ENCODE data around the gene SLC25A13. TPM values are rescaled to one million over a fixed set of nuclear protein-coding genes. Genes with fewer than 3 reads are reported as not detected.

The SLC25A13 gene
- total and polyA plus RNA-seq, 9 of the 15 experiments (the other 6 are each of a cell fraction or from before 2014, with no cell fraction given): 21.4 to 80.2 (median 58.7) TPM

DNA sequence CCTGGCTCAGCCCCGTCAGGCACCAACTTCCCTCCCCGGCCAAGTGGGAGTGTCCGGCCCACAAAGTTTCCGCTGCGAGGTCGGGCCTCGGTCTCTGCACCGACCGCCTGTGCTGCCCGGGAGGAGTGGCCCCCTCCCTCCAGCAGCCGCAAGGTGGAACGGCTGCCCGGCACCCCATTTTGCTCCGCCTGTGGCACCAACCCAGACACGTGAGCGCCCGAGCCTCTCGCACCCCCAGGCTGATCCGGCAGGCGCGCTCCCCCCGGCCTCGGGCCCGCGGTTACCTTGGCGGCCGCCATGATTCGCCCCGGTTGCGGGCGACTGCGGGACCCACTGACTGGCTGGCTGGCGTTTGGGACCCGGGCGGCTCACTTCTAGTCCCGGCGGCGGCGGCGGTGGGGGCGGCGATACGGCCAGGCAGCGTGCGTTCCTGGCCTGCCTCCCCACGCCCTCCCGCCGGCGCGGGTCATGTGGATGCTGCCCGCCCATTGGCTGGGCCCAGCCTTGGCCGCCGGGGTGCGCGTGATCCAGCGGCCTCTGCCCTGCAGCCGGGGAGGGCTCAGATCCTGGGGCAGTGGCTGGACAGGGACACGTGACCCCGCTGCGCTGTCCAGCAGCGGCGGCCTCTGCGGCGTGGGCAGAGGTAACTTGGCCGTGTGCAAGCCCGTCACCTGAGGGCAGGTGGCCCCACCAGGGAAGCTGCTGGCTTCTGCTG, at the start of gene SLC25A13 (continued):
- TF ChIP-seq POLR2B (IDR thresholded peaks at IDR 0.05; ENCODE audit: low read depth, partially characterized antibody) (peak; percentile 72), ZNF232 (CRISPR knock-in tag; IDR thresholded peaks at IDR 0.05) (peak; percentile 91), EGR1 (conservative IDR thresholded peaks at IDR 0.05) (peak; percentile 70), MECOM (CRISPR knock-in tag; IDR thresholded peaks at IDR 0.05) (no peak), MCM7 (IDR thresholded peaks at IDR 0.05) (no peak), ARID1B (IDR thresholded peaks at IDR 0.05) (peak; percentile 30; the same call in 1 of the 2 replicates), NCOA6 (IDR thresholded peaks at IDR 0.05) (no peak), ARHGAP35 (IDR thresholded peaks at IDR 0.05; ENCODE audit: partially characterized antibody) (no peak), SMAD1 (IDR thresholded peaks at IDR 0.05; ENCODE audit: low read depth, low read length, partially characterized antibody) (peak; percentile 6), CSDE1 (IDR thresholded peaks at IDR 0.05) (no peak; a peak in 1 of 4 replicates), ZNF79 (CRISPR knock-in tag; IDR thresholded peaks at IDR 0.05; ENCODE audit: low read depth) (no peak)
- TF ChIP-seq, protein P1, sequence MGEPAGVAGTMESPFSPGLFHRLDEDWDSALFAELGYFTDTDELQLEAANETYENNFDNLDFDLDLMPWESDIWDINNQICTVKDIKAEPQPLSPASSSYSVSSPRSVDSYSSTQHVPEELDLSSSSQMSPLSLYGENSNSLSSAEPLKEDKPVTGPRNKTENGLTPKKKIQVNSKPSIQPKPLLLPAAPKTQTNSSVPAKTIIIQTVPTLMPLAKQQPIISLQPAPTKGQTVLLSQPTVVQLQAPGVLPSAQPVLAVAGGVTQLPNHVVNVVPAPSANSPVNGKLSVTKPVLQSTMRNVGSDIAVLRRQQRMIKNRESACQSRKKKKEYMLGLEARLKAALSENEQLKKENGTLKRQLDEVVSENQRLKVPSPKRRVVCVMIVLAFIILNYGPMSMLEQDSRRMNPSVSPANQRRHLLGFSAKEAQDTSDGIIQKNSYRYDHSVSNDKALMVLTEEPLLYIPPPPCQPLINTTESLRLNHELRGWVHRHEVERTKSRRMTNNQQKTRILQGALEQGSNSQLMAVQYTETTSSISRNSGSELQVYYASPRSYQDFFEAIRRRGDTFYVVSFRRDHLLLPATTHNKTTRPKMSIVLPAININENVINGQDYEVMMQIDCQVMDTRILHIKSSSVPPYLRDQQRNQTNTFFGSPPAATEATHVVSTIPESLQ (CRISPR knock-in tag; IDR thresholded peaks at IDR 0.05): peak; percentile 47; the same call in 1 of the 2 replicates
- TF ChIP-seq, protein P2, sequence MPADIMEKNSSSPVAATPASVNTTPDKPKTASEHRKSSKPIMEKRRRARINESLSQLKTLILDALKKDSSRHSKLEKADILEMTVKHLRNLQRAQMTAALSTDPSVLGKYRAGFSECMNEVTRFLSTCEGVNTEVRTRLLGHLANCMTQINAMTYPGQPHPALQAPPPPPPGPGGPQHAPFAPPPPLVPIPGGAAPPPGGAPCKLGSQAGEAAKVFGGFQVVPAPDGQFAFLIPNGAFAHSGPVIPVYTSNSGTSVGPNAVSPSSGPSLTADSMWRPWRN (IDR thresholded peaks at IDR 0.05; ENCODE audit: low read depth): no peak
- TF ChIP-seq, protein P3, sequence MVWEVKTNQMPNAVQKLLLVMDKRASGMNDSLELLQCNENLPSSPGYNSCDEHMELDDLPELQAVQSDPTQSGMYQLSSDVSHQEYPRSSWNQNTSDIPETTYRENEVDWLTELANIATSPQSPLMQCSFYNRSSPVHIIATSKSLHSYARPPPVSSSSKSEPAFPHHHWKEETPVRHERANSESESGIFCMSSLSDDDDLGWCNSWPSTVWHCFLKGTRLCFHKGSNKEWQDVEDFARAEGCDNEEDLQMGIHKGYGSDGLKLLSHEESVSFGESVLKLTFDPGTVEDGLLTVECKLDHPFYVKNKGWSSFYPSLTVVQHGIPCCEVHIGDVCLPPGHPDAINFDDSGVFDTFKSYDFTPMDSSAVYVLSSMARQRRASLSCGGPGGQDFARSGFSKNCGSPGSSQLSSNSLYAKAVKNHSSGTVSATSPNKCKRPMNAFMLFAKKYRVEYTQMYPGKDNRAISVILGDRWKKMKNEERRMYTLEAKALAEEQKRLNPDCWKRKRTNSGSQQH (CRISPR knock-in tag; IDR thresholded peaks at IDR 0.05): 0 out of 2 replicates have a peak, but pooled peaks have one; percentile 57
- TF ChIP-seq, protein P4, sequence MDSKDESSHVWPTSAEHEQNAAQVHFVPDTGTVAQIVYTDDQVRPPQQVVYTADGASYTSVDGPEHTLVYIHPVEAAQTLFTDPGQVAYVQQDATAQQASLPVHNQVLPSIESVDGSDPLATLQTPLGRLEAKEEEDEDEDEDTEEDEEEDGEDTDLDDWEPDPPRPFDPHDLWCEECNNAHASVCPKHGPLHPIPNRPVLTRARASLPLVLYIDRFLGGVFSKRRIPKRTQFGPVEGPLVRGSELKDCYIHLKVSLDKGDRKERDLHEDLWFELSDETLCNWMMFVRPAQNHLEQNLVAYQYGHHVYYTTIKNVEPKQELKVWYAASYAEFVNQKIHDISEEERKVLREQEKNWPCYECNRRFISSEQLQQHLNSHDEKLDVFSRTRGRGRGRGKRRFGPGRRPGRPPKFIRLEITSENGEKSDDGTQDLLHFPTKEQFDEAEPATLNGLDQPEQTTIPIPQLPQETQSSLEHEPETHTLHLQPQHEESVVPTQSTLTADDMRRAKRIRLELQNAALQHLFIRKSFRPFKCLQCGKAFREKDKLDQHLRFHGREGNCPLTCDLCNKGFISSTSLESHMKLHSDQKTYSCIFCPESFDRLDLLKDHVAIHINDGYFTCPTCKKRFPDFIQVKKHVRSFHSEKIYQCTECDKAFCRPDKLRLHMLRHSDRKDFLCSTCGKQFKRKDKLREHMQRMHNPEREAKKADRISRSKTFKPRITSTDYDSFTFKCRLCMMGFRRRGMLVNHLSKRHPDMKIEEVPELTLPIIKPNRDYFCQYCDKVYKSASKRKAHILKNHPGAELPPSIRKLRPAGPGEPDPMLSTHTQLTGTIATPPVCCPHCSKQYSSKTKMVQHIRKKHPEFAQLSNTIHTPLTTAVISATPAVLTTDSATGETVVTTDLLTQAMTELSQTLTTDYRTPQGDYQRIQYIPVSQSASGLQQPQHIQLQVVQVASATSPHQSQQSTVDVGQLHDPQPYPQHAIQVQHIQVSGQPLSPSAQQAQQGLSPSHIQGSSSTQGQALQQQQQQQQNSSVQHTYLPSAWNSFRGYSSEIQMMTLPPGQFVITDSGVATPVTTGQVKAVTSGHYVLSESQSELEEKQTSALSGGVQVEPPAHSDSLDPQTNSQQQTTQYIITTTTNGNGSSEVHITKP (IDR thresholded peaks at IDR 0.05; ENCODE audit: partially characterized antibody): no peak
- TF ChIP-seq, protein P5, sequence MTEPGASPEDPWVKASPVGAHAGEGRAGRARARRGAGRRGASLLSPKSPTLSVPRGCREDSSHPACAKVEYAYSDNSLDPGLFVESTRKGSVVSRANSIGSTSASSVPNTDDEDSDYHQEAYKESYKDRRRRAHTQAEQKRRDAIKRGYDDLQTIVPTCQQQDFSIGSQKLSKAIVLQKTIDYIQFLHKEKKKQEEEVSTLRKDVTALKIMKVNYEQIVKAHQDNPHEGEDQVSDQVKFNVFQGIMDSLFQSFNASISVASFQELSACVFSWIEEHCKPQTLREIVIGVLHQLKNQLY (CRISPR knock-in tag; conservative IDR thresholded peaks at IDR 0.05): peak in 1 of 2 experiments; percentile 98; a peak in 2 of 4 replicates
- TF ChIP-seq, protein P6, sequence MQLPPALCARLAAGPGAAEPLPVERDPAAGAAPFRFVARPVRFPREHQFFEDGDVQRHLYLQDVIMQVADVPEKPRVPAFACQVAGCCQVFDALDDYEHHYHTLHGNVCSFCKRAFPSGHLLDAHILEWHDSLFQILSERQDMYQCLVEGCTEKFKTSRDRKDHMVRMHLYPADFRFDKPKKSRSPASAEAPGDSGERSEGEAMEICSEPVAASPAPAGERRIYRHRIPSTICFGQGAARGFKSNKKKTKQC (CRISPR knock-in tag; IDR thresholded peaks at IDR 0.05): peak; percentile 95

Data from K562 (cell line).